Kidney (tissue), 14 donors: Measurements from ENCODE around the gene RIMKLA. TPM values are rescaled to one million over a fixed set of nuclear protein-coding genes. Genes with fewer than 3 reads are reported as not detected.

ENCODE experiments used
- DNase-seq, 5 donors: peaks; one replicate each; pipeline ENCODE4 v3.0.0-alpha.2; 2013 to 2020
- FAIRE-seq: peaks from 2 replicates; lab custom pipeline; 2012; peaks lifted over from hg19 to GRCh38; lab: Jason Lieb, UNC
- H3K27ac ChIP-seq, 2 donors: one replicate each; pipeline ENCODE4 v1.7.0; 2013; ENCODE audit warnings: low read depth in 2 of 2, low read length in 2 of 2, inconsistent platforms in 1 of 2
- H3K27me3 ChIP-seq: one replicate; pipeline ENCODE4 v1.7.1; 2013; ENCODE audit warnings: low read length, inconsistent platforms; ENCODE audit not compliant: control insufficient read depth, insufficient read depth
- H3K36me3 ChIP-seq, 3 donors: one replicate each; pipeline versions ENCODE4 v1.7.0 to v1.7.1; 2013; ENCODE audit warnings: low read length in 3 of 3, control low read depth in 1 of 3, inconsistent platforms in 1 of 3; ENCODE audit not compliant: insufficient read depth in 3 of 3, control insufficient read depth in 2 of 3
- H3K4me1 ChIP-seq, 3 donors: one replicate each; pipeline versions ENCODE4 v1.7.0 to v1.7.1; 2013; ENCODE audit warnings: low read length in 3 of 3, inconsistent platforms in 1 of 3, low read depth in 1 of 3; ENCODE audit not compliant: control insufficient read depth in 2 of 3, insufficient read depth in 2 of 3
- H3K4me3 ChIP-seq, 3 donors: one replicate each; pipeline versions ENCODE4 v1.7.0 to v1.8.1; 2013; ENCODE audit warnings: low read length in 3 of 3, control low read depth in 1 of 3, inconsistent platforms in 1 of 3
- H3K9ac ChIP-seq, 3 donors: one replicate each; pipeline versions ENCODE4 v1.7.0 to v1.7.1; 2013; ENCODE audit warnings: low read length in 3 of 3, control low read depth in 1 of 3, inconsistent platforms in 1 of 3
- H3K9me3 ChIP-seq, 3 donors: one replicate each; pipeline versions ENCODE4 v1.7.0 to v1.7.1; 2013; ENCODE audit warnings: low read length in 3 of 3, control low read depth in 1 of 3, inconsistent platforms in 1 of 3; ENCODE audit not compliant: control insufficient read depth in 2 of 3, insufficient read depth in 1 of 3
- CTCF ChIP-seq: IDR thresholded peaks from 3 replicates; pipeline ENCODE4 v1.5.1; 2012; ENCODE audit warnings: mild to moderate bottlenecking, moderate library complexity, borderline replicate concordance; ENCODE audit not compliant: insufficient read depth; ENCODE audit errors: extremely low read depth
- intact Hi-C: fragments of 100-400 bp; cut with DNase I; formaldehyde crosslinking; loops from one replicate; pipeline ENCODE4 v1.11.1; 2022
- polyA plus RNA-seq: library from polyadenylated mRNA; stranded (reverse); fragments of 350-450 nt; fragmentation: Illumina TruSeq; extraction: RNeasy Lipid Tissue Mini Kit (QIAGEN cat#74804); gene quantifications from one replicate; pipeline ENCODE4 v1.2.3, GENCODE V29; 2014; ENCODE audit warnings: low read depth, low replicate concordance; ENCODE audit not compliant: insufficient read depth
- total RNA-seq: library from RNA; stranded (reverse); fragmentation: NEBNext Ultra II Directional; extraction: Animal tissue kit (Norgen Biotek cat#: 25700); gene quantifications from one replicate; pipeline ENCODE4 v1.2.1, GENCODE V29; 2021
- donor health status: control.
- donor health status: control.
- donor health status: control.
- donor health status: control.
- donor health status: control.
- donor health status: DM: yes; HTN: yes; CAD: no.
- donor health status: Normal renal cell carcinoma (clear cell type).

The RIMKLA gene
- total and polyA plus RNA-seq, 2 donors from 2014 or later, result 1.1 to 3.3 TPM

GRCh38 chr1:42364089-42364488 is 16.5 kb upstream of the RIMKLA start:
- Histone ChIP-seq H3K9me3 (no peaks in the 10 kb centered on the region), H3K4me3 (no peak overlapping the region), H3K9ac (no peak overlapping the region), H3K36me3 (no peaks in the 10 kb centered on the region), H3K27me3 (no peaks in the 10 kb centered on the region), H3K27ac (no peak overlapping the region), H3K4me1 (peaks cover 0 to 8% (median 0%) of the 10 kb centered on the region in 3 donors)
- intact Hi-C loops, result no loop called here
- no peak for FAIRE-seq
- TF ChIP-seq CTCF, result no peak
- no peak for DNase-seq

GRCh38 chr1:42364542-42364941 is 16.1 kb upstream of the RIMKLA start:
- Histone ChIP-seq H3K9me3 (no peaks in the 10 kb centered on the region), H3K36me3 (no peaks in the 10 kb centered on the region), H3K4me1 (peaks cover 0 to 8% (median 2%) of the 10 kb centered on the region in 3 donors), H3K27me3 (no peaks in the 10 kb centered on the region), H3K4me3 (no peak overlapping the region), H3K9ac (no peak overlapping the region), H3K27ac (no peak overlapping the region)
- TF ChIP-seq CTCF, result no peak
- intact Hi-C loops, result no loop called here
- FAIRE-seq, result no peak
- no peak for DNase-seq

- Histone ChIP-seq H3K27me3 (no peaks in the 10 kb centered on the region), H3K27ac (no peak overlapping the region), H3K9me3 (no peaks in the 10 kb centered on the region), H3K9ac (no peak overlapping the region), H3K4me3 (no peak overlapping the region), H3K4me1 (peaks cover 0 to 8% (median 3%) of the 10 kb centered on the region in 3 donors), H3K36me3 (no peaks in the 10 kb centered on the region)
- TF ChIP-seq CTCF, result no peak
- no peak for FAIRE-seq
- DNase-seq, result no peak
- intact Hi-C loops, result no loop called here
Measured at GRCh38 chr1:42365118-42365517, 15.5 kb upstream of the RIMKLA start.
